H1 (cell line): ENCODE data around the gene XIRP1. TPM values are rescaled to one million over a fixed set of nuclear protein-coding genes. Genes with fewer than 3 reads are reported as not detected.

ENCODE experiments used
- CTCF ChIA-PET: fragments of 300-600 bp; sonication (Branson Sonifier 250); formaldehyde crosslinking; loops from one replicate; lab custom pipeline; 2021; ENCODE audit not compliant: partially characterized antibody; lab: Charles Lee
- POLR2A ChIA-PET: fragments of 300-600 bp; sonication (Branson Sonifier 250); formaldehyde crosslinking; loops from one replicate; lab custom pipeline; 2021; ENCODE audit warnings: inconsistent platforms; ENCODE audit not compliant: partially characterized antibody; lab: Charles Lee
- DNase-seq, 2 experiments: peaks; one replicate each; pipeline versions ENCODE4 v3.0.0 to v3.0.0-alpha.2; 2010 to 2022; ENCODE audit warnings: low spot score in 2 of 2, low read depth in 1 of 2, mixed read lengths in 1 of 2
- FAIRE-seq: peaks from 2 replicates; lab custom pipeline; 2011; peaks lifted over from hg19 to GRCh38; lab: Jason Lieb, UNC
- H2AFZ ChIP-seq: 2 replicates; pipeline ENCODE4 v1.8.1; 2012; ENCODE audit warnings: low read length, inconsistent platforms
- H2AK5ac ChIP-seq: 2 replicates; pipeline ENCODE4 v1.6.1; 2013; ENCODE audit warnings: low read depth, low read length
- H2BK120ac ChIP-seq: replicated peaks from 2 replicates; pipeline ENCODE3; 2013; ENCODE audit warnings: low read depth, low read length, inconsistent platforms
- H2BK12ac ChIP-seq: 2 replicates; pipeline ENCODE4 v1.6.1; 2013; ENCODE audit warnings: low read depth, low read length
- H2BK15ac ChIP-seq: 2 replicates; pipeline ENCODE4 v1.6.1; 2013; ENCODE audit warnings: low read length
- H2BK20ac ChIP-seq: 2 replicates; pipeline ENCODE4 v1.6.1; 2013; ENCODE audit warnings: low read length
- H2BK5ac ChIP-seq: 2 replicates; pipeline ENCODE4 v1.6.1; 2013; ENCODE audit warnings: low read depth, low read length
- H3K14ac ChIP-seq: 2 replicates; pipeline ENCODE4 v1.6.1; 2013; ENCODE audit warnings: inconsistent platforms; ENCODE audit not compliant: insufficient read length
- H3K18ac ChIP-seq: 2 replicates; pipeline ENCODE4 v1.6.1; 2013; ENCODE audit warnings: low read length; ENCODE audit errors: extremely low read depth
- H3K23ac ChIP-seq: 2 replicates; pipeline ENCODE4 v1.6.1; 2013; ENCODE audit warnings: inconsistent platforms; ENCODE audit not compliant: insufficient read length
- H3K23me2 ChIP-seq: 2 replicates; pipeline ENCODE4 v1.6.1; 2013; ENCODE audit warnings: low read depth, low read length
- H3K27ac ChIP-seq: 2 replicates; pipeline ENCODE4 v1.6.1; 2011; ENCODE audit warnings: low read depth, low read length, inconsistent platforms
- H3K27me3 ChIP-seq, 4 experiments: replicated peaks in 1 of 4; 1 replicate in 1 of 4; 2 replicates in 3 of 4; pipeline versions ENCODE4 v1.6.1 to v1.8.1; 2011 to 2013; ENCODE audit warnings: low read length in 3 of 4, mild to moderate bottlenecking in 3 of 4, inconsistent platforms in 2 of 4, mixed read lengths in 2 of 4, moderate library complexity in 1 of 4; ENCODE audit not compliant: control insufficient read depth in 3 of 4, insufficient read depth in 3 of 4; ENCODE audit errors: extremely low read depth in 1 of 4
- H3K36me3 ChIP-seq, 4 experiments: 2 replicates each; pipeline versions ENCODE4 v1.6.1 to v1.8.1; 2011 to 2013; ENCODE audit warnings: mild to moderate bottlenecking in 4 of 4, low read length in 3 of 4, moderate library complexity in 2 of 4, control low read depth in 1 of 4, inconsistent platforms in 1 of 4; ENCODE audit not compliant: insufficient read depth in 4 of 4, control insufficient read depth in 2 of 4
- H3K4ac ChIP-seq: replicated peaks from 2 replicates; pipeline ENCODE3; 2013; ENCODE audit warnings: low read length, low read depth, mixed read lengths, inconsistent platforms; ENCODE audit not compliant: insufficient read length
- H3K4me1 ChIP-seq, 4 experiments: replicated peaks in 1 of 4; 1 replicate in 1 of 4; 2 replicates in 3 of 4; pipeline versions ENCODE4 v1.6.1 to v1.8.1; 2011 to 2013; ENCODE audit warnings: low read length in 3 of 4, inconsistent platforms in 2 of 4, mixed read lengths in 1 of 4; ENCODE audit not compliant: insufficient read depth in 4 of 4, control insufficient read depth in 3 of 4
- H3K4me2 ChIP-seq, 2 experiments: 2 replicates each; pipeline versions ENCODE4 v1.6.1 to v1.8.1; 2011 to 2013; ENCODE audit warnings: low read depth in 2 of 2, low read length in 2 of 2, control low read depth in 1 of 2, inconsistent platforms in 1 of 2, mild to moderate bottlenecking in 1 of 2; ENCODE audit not compliant: insufficient read depth in 1 of 2
- H3K4me3 ChIP-seq, 4 experiments: fragments of 200-600, 300-600 bp in 1 of 4; sonication (generic), shearing (Covaris generic), sonication (Bioruptor Twin) in 1 of 4; 2 replicates each; pipeline versions ENCODE4 v1.5.1 to v1.8.1; 2011 to 2016; ENCODE audit warnings: low read length in 4 of 4, low read depth in 3 of 4, control low read depth in 2 of 4, inconsistent platforms in 2 of 4, mild to moderate bottlenecking in 2 of 4, mixed read lengths in 1 of 4, moderate library complexity in 1 of 4; ENCODE audit not compliant: insufficient read depth in 2 of 4; ENCODE audit errors: extremely low read depth in 1 of 4
- H3K56ac ChIP-seq: replicated peaks from 2 replicates; pipeline ENCODE3; 2013; ENCODE audit warnings: low read depth, mild to moderate bottlenecking, mixed read lengths, low read length, inconsistent platforms; ENCODE audit not compliant: insufficient read length
- H3K79me1 ChIP-seq: 2 replicates; pipeline ENCODE4 v1.6.1; 2013; ENCODE audit warnings: low read depth, low read length, control low read depth
- H3K79me2 ChIP-seq, 2 experiments: 2 replicates each; pipeline versions ENCODE4 v1.6.1 to v1.8.1; 2012 to 2013; ENCODE audit warnings: low read length in 2 of 2, mild to moderate bottlenecking in 2 of 2, inconsistent platforms in 1 of 2; ENCODE audit not compliant: insufficient read depth in 2 of 2, control insufficient read depth in 1 of 2
- H3K9ac ChIP-seq, 4 experiments: replicated peaks in 1 of 4; 1 replicate in 1 of 4; 2 replicates in 3 of 4; pipeline versions ENCODE4 v1.6.1 to v1.8.1; 2011 to 2013; ENCODE audit warnings: low read depth in 3 of 4, low read length in 3 of 4, control low read depth in 2 of 4, mild to moderate bottlenecking in 2 of 4, moderate library complexity in 2 of 4, inconsistent platforms in 1 of 4; ENCODE audit errors: extremely low read depth in 1 of 4
- H3K9me3 ChIP-seq, 2 experiments: 2 replicates each; pipeline versions ENCODE4 v1.6.1 to v1.8.1; 2012 to 2013; ENCODE audit warnings: mild to moderate bottlenecking in 2 of 2, moderate library complexity in 2 of 2, control low read depth in 1 of 2, inconsistent platforms in 1 of 2, low read depth in 1 of 2, low read length in 1 of 2, mixed read lengths in 1 of 2; ENCODE audit not compliant: insufficient read depth in 2 of 2
- H4K20me1 ChIP-seq, 2 experiments: replicated peaks in 1 of 2; 2 replicates each; pipeline versions ENCODE3 to v1.8.1; 2011 to 2013; ENCODE audit warnings: inconsistent platforms in 2 of 2, low read length in 2 of 2, mild to moderate bottlenecking in 1 of 2; ENCODE audit not compliant: insufficient read depth in 2 of 2, control insufficient read depth in 1 of 2
- H4K5ac ChIP-seq: 2 replicates; pipeline ENCODE4 v1.6.1; 2013; ENCODE audit warnings: low read length, low read depth, mixed read lengths, inconsistent platforms; ENCODE audit not compliant: insufficient read length
- H4K8ac ChIP-seq: 2 replicates; pipeline ENCODE4 v1.8.0; 2013; ENCODE audit warnings: mild to moderate bottlenecking, moderate library complexity, low read length, inconsistent platforms; ENCODE audit not compliant: insufficient read depth; ENCODE audit errors: extremely low read depth
- H4K91ac ChIP-seq: replicated peaks from 2 replicates; pipeline ENCODE3; 2013; ENCODE audit warnings: low read length, mixed read lengths, inconsistent platforms; ENCODE audit not compliant: insufficient read length
- CEBPB ChIP-seq: IDR thresholded peaks from 2 replicates; pipeline ENCODE4 v1.6.1; 2012; ENCODE audit warnings: low read depth, low read length
- EGR1 ChIP-seq: IDR thresholded peaks from 2 replicates; pipeline ENCODE4 v1.6.1; 2011; ENCODE audit warnings: low read depth, low read length, borderline replicate concordance
- HDAC6 ChIP-seq: IDR thresholded peaks from one replicate; pipeline ENCODE4 v1.7.1; 2012; ENCODE audit warnings: low read depth, mild to moderate bottlenecking, inconsistent platforms, low read length, moderate library complexity
- JUND ChIP-seq: IDR thresholded peaks from 2 replicates; pipeline ENCODE4 v1.6.1; 2011; ENCODE audit warnings: mild to moderate bottlenecking, improper control_type of control experiment, low read length
- KDM4A ChIP-seq: IDR thresholded peaks from one replicate; pipeline ENCODE4 v1.7.1; 2012; ENCODE audit warnings: low read depth, mild to moderate bottlenecking, moderate library complexity, low read length, inconsistent platforms; ENCODE audit not compliant: severe bottlenecking
- MAX ChIP-seq: IDR thresholded peaks from 2 replicates; pipeline ENCODE4 v1.6.1; 2012; ENCODE audit warnings: inconsistent platforms
- POLR2AphosphoS5 ChIP-seq: IDR thresholded peaks from 2 replicates; pipeline ENCODE4 v1.6.1; 2011; ENCODE audit warnings: low read depth, low read length
- RBBP5 ChIP-seq: IDR thresholded peaks from 2 replicates; pipeline ENCODE4 v1.7.1; 2012; ENCODE audit warnings: low read depth, mild to moderate bottlenecking, inconsistent platforms, low read length, moderate library complexity, borderline replicate concordance
- SIX5 ChIP-seq: IDR thresholded peaks from 2 replicates; pipeline ENCODE4 v1.6.1; 2011; ENCODE audit warnings: mild to moderate bottlenecking, low read depth, low read length
- TAF1 ChIP-seq: IDR thresholded peaks from 2 replicates; pipeline ENCODE4 v1.6.1; 2011; ENCODE audit warnings: mild to moderate bottlenecking, low read depth, low read length
- TAF7 ChIP-seq: optimal IDR thresholded peaks from 2 replicates; pipeline ENCODE3; 2011; ENCODE audit warnings: low read depth, mild to moderate bottlenecking, inconsistent platforms, low read length, moderate library complexity, borderline replicate concordance
- TBP ChIP-seq: IDR thresholded peaks from 2 replicates; pipeline ENCODE4 v1.6.1; 2011; ENCODE audit warnings: low read depth, low read length, improper control_type of control experiment
- ZNF274 ChIP-seq: IDR thresholded peaks from 2 replicates; pipeline ENCODE4 v1.7.0; 2012; ENCODE audit warnings: low read length, borderline replicate concordance; ENCODE audit errors: extremely low read depth
- WGBS, 2 experiments: shearing (Covaris generic) in 1 of 2; methylation state at CpG; one replicate each; pipeline versions ENCODE4 v1.1.6 to v1.1.7; 2013 to 2015; ENCODE audit warnings: low lambda C conversion rate in 2 of 2, mixed read lengths in 2 of 2, inconsistent platforms in 1 of 2, low coverage in 1 of 2, missing lambda C conversion rate in 1 of 2; ENCODE audit not compliant: insufficient replicate concordance in 2 of 2, insufficient coverage in 1 of 2, insufficient read length in 1 of 2; ENCODE audit errors: extremely low coverage in 1 of 2, missing lambda C conversion rate in 1 of 2; 5-methylcytosine and 5-hydroxymethylcytosine counted together
- polyA plus RNA-seq, 7 experiments: library from polyadenylated mRNA; depleted of rRNA in 3 of 7; stranded (reverse) in 5 of 7; unstranded in 2 of 7; fragments of >200 nt in 5 of 7; fragments of 200-250 nt in 2 of 7; gene quantifications; 1 replicate in 5 of 7; 2 replicates in 1 of 7; 4 replicates in 1 of 7; pipeline versions ENCODE4 v1.2.1 to v1.2.3, GENCODE V29; 2011 to 2013; ENCODE audit warnings: missing spikeins in 2 of 7, mixed read lengths in 2 of 7
- total RNA-seq: library from RNA; stranded (reverse); fragmentation: NEBNext Ultra II Directional; extraction: Animal tissue kit (Norgen Biotek cat#: 25700); gene quantifications from 2 replicates; pipeline ENCODE4 v1.2.1, GENCODE V29; 2021

XIRP1 gene
- total and polyA plus RNA-seq, 2 of the 8 experiments (the other 6 are each of a cell fraction or from before 2014, with no cell fraction given): not detected

GRCh38 chr3:39193391-39193790 lies 996 bp upstream of the XIRP1 start:
- H3K23ac ChIP-seq: no peak overlapping the region
- H2AFZ ChIP-seq: no peak overlapping the region
- no peak overlapping the region for H2AK5ac ChIP-seq
- H4K91ac ChIP-seq: no peak overlapping the region
- ChIA-PET CTCF (interaction anchor here (0.7 to 18.0 kb wide), 7 partner anchors 14 to 406 kb away, joined by 3 to 767 read pairs (median 4); partner anchors contain the start of gene CX3CR1), POLR2A (no interaction called here)
- 76% methylated on average over 7 of the region's 7 CpGs; no CpG with 5 or more reads in 1 of the 2 experiments for WGBS, 2 experiments
- FAIRE-seq (no peak), DNase-seq (no peak)
- no peak overlapping the region for H2BK12ac ChIP-seq
- H3K4me1 ChIP-seq: no peaks in the 10 kb centered on the region; a peak in 1 of 7 replicates
- H3K4me2 ChIP-seq: no peak overlapping the region
- H3K56ac ChIP-seq: no peak overlapping the region
- H2BK15ac ChIP-seq: no peak overlapping the region
- H4K8ac ChIP-seq: no peak overlapping the region
- no peak overlapping the region for H3K4me3 ChIP-seq
- H3K36me3 ChIP-seq: no peaks in the 10 kb centered on the region
- no peak overlapping the region for H3K18ac ChIP-seq
- H3K14ac ChIP-seq: no peak overlapping the region
- no peaks in the 10 kb centered on the region for H3K23me2 ChIP-seq
- no peak overlapping the region for H3K27ac ChIP-seq
- H3K9me3 ChIP-seq: no peaks in the 10 kb centered on the region
- no peak overlapping the region for H4K5ac ChIP-seq
- no peaks in the 10 kb centered on the region for H4K20me1 ChIP-seq
- H2BK5ac ChIP-seq: no peak overlapping the region
- H3K79me1 ChIP-seq: no peaks in the 10 kb centered on the region
- H3K79me2 ChIP-seq: no peaks in the 10 kb centered on the region
- H3K4ac ChIP-seq: no peak overlapping the region
- TF ChIP-seq CEBPB (no peak), TBP (no peak), TAF1 (no peak), RBBP5 (no peak), SIX5 (no peak), POLR2AphosphoS5 (no peak), TAF7 (no peak), KDM4A (no peak), HDAC6 (no peak), MAX (no peak), ZNF274 (no peak), EGR1 (no peak), JUND (no peak)
- TF ChIP-seq, all 59 proteins: peak for 0
- H2BK120ac ChIP-seq: no peak overlapping the region
- no peak overlapping the region for H3K9ac ChIP-seq
- H2BK20ac ChIP-seq: no peak overlapping the region
- H3K27me3 ChIP-seq: no peaks in the 10 kb centered on the region
